GM03348 (cell line): ENCODE data around the gene EHD4.

Source experiments
- DNase-seq: peaks from one replicate; pipeline ENCODE4 v3.0.0; 2012; ENCODE audit warnings: low spot score

The EHD4 gene

GRCh38 chr15:41957021-41957897 lies 15.1 kb downstream of the EHD4 start:
- DNase-seq, result no peak

GRCh38 chr15:41955807-41956525 lies 16.4 kb downstream of the EHD4 start:
- DNase-seq, result no peak

GRCh38 chr15:41955100-41955499 lies 17.3 kb downstream of the EHD4 start:
- no peak for DNase-seq

GRCh38 chr15:41954036-41954435 lies 18.3 kb downstream of the EHD4 start:
- DNase-seq, result no peak

- no peak for DNase-seq
Measured at GRCh38 chr15:41952013-41952563, 20.3 kb downstream of the EHD4 start.

GRCh38 chr15:41951571-41951970 lies 20.8 kb downstream of the EHD4 start:
- DNase-seq, result no peak

GRCh38 chr15:41950489-41950888 lies 21.9 kb downstream of the EHD4 start:
- no peak for DNase-seq

GRCh38 chr15:41950127-41950483 lies 22.3 kb downstream of the EHD4 start:
- DNase-seq, result no peak

GRCh38 chr15:41949401-41950126 lies 22.8 kb downstream of the EHD4 start:
- peak; percentile 43 for DNase-seq

- no peak for DNase-seq
Measured at GRCh38 chr15:41948490-41948889, 23.9 kb downstream of the EHD4 start.

GRCh38 chr15:41946970-41947369 lies 25.4 kb downstream of the EHD4 start:
- no peak for DNase-seq

GRCh38 chr15:41945731-41946130 lies 26.6 kb downstream of the EHD4 start:
- no peak for DNase-seq

GRCh38 chr15:41945221-41945620 lies 27.1 kb downstream of the EHD4 start:
- no peak for DNase-seq

- DNase-seq, result peak; percentile 92
Measured at GRCh38 chr15:41944313-41944940, 27.9 kb downstream of the EHD4 start.

GRCh38 chr15:41943543-41944312 lies 28.6 kb downstream of the EHD4 start:
- DNase-seq, result no peak

- DNase-seq, result no peak
Measured at GRCh38 chr15:41942886-41943285, 29.5 kb downstream of the EHD4 start.

GRCh38 chr15:41941644-41942415 lies 30.5 kb downstream of the EHD4 start:
- no peak for DNase-seq

- peak; percentile 54 for DNase-seq
Measured at GRCh38 chr15:41940441-41940857, 31.9 kb downstream of the EHD4 start.

GRCh38 chr15:41939986-41940385 lies 32.4 kb downstream of the EHD4 start:
- DNase-seq, result no peak

- no peak for DNase-seq
Measured at GRCh38 chr15:41937568-41937923, 34.8 kb downstream of the EHD4 start.
